ENCODE data around the gene WDCP.

DNA sequence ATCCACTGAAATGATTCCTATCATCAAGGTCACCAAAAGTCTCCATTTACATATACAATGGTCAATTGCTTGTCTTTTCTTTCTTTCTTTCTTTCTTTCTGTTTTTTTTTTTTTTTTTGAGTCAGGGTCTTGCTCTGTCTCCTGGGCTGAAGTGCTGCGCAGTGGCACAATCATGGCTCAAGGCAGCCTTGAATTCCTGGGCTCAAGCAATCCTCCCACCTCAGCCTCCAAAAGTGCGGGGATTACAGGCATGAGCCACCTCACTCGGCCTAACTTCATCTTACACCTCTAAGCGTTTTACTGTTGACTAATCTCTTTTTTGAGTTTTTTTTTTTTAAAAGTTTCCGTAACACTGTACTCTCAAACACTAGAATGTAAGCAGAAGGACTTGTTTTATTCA, 28.1 kb upstream of the WDCP start:
- TF ChIP-seq, protein P1, sequence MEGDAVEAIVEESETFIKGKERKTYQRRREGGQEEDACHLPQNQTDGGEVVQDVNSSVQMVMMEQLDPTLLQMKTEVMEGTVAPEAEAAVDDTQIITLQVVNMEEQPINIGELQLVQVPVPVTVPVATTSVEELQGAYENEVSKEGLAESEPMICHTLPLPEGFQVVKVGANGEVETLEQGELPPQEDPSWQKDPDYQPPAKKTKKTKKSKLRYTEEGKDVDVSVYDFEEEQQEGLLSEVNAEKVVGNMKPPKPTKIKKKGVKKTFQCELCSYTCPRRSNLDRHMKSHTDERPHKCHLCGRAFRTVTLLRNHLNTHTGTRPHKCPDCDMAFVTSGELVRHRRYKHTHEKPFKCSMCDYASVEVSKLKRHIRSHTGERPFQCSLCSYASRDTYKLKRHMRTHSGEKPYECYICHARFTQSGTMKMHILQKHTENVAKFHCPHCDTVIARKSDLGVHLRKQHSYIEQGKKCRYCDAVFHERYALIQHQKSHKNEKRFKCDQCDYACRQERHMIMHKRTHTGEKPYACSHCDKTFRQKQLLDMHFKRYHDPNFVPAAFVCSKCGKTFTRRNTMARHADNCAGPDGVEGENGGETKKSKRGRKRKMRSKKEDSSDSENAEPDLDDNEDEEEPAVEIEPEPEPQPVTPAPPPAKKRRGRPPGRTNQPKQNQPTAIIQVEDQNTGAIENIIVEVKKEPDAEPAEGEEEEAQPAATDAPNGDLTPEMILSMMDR (IDR thresholded peaks at IDR 0.05): no peak
- no peak for TF ChIP-seq POLR2AphosphoS5 (IDR thresholded peaks at IDR 0.05)
